ENCODE results near the gene SCYL3.
"Not testable (repeated sequence)": the region's sequence is repeated elsewhere in the genome, so short reads cannot be mapped to it uniquely, and the experiment has no call there.

SCYL3 gene

DNA sequence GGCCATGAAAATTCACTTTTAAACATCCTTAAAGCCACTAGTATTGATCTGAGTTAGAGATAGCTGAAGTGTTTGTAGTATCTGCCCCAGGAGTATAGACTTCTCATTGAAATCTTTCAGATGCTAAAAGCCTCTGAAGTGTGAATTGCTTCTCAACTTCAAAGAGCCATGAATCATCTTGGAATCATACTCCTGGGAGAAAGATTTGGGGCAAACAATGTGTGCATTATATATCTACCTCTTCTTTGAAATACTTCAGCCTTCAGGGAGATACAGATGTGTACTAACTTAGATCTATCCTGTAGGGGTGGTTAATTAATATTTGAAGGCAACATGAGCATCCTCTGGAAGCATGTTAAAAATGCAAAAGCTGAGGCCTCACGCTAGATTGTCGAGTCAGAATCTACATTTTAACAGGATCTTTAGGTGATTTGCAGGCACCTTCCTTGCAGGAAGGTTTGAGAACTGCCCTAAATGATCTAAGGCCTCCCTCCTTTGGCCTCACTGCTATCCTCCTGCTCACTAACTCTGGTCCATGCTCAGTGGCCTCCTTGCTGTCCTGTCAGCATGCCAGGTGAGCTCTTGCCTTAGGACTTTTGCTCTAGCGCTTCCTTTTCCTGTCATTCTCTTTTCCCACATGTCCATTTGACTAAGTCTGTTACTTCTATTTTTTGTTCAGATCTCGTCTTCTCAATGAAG is 6.0 kb upstream of the SCYL3 start:
- DNase-seq = no peak

DNA sequence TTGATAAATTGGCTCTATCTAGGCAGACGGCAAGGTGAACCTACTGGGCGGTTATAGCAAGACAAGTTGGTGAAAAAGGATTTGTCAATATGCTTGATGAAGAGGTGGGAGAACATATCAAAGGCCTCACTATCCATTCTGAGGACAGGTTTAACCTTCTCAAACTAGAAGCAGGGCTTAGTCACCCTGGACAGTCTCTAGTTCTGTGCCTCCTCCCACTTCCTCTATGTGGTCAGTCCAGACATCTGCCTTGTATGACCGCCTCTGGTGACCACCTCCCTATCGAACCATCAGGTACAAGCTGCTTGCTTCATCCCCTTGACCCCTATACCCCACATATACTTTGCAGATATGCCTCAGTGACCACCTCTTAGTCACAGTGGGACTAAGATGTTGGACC is 2.3 kb upstream of the SCYL3 start:
- no peak for DNase-seq

DNA sequence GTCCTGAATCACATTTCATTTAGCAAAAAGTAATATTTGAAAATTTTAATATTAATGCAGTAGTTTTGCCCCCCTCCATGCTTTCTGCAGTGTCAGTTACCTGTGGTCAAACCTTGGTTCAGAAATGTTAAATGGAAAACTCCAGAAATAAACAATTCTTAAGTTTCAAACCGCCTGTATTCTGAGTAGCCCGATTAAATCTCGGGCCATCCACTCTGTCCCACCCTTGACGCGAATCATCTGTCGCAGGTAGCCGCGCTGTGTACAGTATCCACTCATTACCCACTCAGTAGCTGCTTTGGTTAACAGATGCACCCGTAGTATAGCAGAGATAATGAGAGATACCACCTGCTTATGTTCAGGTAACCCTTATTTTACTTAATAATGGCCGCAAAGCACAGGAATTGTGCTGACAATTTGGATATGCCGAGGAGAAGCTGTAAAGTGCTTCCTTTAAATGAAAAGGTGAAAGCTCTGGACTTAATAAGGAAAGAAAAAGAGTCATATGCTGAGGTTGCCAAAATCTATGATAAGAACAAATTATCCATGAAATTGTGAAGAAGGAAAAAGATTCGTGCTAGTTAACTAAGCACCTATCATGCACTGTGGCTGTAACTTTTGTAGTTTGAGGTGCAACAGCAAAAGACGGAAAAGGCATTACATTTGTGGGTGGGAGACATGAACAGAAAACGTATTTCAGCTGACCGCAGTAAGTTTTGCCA is 889 bp upstream of the SCYL3 start:
- no peak for DNase-seq

DNA sequence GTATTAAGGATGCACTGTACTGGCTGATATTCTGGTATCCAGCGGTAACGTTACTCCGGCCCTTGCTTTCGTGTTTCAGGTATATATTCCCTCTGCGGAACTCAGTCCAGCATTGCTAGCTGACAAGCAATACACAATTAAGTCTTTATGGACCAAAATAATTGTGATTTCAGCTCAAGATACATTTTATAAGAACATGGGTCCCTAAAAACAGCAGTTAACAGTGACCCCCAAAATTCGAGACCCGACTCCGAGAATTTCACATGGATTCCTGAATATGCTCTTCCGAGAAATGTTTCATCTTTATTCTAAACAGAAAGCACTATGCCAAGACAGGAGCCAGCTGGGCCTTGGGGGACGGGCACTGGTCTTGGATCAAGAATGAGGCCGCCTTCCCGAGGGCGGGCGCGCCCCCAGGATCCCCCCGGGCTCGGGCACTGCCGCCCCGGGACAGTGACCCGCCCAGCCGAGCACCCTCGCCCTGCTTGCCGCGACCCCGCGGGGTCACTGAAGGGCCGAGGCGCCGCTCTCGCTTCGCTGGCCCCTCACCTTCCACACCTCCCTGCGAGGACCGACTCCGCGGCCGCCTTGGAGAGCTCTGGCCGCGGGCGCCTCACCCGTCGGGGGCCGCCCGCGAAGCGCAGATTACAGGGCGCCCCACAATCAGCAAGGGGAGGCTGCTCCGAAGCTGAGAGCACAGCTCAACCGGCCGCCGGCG is 610 bp downstream of the SCYL3 start:
- DNase-seq = no peak

DNA sequence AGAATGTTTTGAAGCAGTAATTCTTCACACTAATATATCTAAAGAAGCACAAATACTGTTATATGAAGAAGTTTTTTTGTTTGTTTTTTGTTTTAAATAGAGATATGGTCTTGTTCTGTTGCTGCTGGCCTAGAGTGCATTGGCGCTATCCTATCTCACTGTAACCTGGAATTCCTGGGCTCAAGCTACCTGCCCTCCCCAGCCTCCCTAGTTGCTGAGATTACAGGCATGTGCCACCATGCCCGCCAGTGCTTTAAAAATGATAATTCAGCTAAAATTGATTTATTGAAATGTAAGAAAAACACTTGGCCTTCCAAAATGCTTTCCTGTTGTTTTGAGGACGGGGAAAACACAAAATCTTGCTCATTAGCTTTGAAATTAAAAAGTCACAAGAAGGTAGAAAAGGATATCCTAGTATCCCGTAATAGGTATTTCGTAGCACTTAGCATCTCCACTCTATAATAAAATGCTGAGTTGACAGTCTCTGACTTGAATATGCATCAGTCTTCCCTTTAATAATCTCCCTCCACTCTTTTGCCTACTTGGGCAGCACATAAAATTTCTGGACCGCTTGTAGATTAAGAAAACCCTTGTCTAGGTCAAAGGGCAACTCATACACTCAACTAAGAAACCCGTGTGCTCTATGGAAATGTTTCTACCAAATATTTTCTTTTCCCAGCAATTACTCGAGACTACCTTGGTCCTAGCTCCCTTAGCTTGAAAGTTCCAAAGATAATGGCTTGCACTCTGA is 1.3 kb downstream of the SCYL3 start:
- DNase-seq = no peak

DNA sequence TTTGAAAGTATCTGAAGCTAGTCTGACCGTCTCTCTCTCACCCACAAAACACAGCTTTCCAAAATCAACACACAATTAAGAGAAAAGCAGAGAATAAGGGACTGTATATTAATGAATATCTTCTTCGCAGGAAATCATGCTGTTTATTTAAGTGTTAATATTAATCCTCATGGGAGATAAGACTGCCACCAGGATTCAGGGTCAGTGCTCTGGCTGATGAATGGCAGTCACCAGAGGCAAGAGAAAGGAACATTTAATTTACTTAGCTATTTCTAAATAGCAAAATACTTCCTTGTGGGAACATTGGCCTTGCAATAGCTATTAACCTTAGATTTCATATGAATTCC is 2.2 kb downstream of the SCYL3 start:
- no peak for DNase-seq

DNA sequence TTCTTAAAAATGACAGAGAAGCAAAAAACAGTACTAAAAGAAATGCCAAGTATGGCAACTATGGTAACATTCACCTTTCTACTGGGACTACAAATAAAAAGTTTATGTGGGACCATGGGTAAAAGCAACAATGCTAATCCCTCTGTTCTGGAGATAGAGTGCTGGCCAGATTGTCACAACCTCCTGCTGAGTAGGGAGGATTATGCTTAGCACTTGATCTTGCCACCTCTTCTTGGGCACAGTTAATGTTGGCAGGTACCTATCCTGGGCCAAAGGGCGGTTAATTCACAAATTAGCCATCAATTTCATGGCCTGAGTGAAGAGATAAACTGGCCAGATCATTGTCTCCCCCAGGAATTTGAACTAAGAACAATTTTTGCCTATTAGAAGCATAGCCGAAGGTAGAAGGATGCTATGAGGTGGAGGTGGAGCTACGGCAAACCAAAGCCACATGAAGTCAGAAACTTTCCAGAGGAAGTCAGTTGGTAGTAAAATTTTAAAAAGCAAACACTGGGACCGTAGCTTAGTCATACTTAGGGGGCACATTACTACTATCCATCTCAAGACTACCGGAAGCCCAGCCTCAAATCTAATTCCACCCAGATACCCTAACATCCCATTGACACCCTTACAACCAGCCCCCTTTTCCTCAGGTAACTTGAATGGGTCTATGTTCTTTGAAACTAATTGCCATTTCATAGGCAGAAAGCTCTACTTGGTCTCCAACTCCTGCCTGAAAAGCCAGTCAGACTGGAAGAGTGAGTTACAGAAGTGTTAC is 2.7 kb downstream of the SCYL3 start:
- DNase-seq = no peak

DNA sequence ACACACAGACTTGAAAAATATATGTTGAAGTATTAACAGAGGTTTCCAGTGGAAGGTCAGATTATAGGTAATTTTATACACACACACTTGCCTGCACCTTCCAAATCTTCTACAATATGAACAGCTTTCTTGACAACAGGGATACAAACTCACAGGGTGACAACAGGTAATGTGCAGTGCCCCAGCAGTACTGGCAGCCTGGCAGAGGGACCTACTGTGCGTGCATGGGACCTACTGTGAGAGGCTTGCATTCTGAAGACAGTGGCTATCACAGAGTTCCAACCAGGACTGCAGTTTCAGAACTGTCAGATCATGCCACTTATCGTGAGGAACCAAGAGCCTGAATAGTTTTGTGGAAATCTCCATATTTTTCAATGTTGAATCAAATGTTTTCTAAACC is 3.8 kb downstream of the SCYL3 start:
- no peak for DNase-seq

DNA sequence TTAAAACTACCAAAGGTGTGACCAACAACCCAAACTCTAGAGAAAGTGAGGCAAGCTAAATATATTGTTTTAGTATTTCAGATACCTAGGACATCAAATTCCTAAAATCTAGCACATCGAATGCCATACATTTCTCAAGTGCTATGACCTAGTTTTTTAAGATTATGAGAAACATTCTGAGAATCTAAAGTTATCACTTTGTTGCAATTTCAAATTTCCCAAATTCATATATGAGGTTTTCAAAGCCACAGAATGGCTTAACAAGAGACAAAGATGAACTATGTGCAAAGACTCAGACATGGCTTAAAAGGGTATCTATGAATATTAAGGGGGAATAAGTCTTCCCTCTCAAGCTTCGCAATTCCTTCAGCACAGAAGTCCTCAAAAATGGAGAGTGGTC is 6.8 kb downstream of the SCYL3 start:
- no peak for DNase-seq

DNA sequence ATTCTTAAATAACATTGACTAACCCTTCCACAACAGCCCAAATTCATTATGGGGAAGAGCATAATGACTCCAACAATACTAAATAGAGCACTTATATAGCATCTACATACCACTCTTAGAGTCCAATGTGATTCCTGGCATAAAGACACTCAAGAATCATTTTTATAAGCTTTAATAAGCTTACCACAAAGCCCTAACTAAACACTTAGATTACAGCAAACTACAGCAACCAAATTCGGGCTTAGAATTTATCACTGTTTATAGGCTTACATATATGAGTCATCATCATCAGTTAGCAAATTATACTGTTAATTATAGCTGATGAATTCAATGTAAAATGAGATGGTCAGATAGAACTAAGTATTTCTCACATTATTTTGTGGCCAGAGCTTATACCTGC is 7.3 kb downstream of the SCYL3 start:
- no peak for DNase-seq

DNA sequence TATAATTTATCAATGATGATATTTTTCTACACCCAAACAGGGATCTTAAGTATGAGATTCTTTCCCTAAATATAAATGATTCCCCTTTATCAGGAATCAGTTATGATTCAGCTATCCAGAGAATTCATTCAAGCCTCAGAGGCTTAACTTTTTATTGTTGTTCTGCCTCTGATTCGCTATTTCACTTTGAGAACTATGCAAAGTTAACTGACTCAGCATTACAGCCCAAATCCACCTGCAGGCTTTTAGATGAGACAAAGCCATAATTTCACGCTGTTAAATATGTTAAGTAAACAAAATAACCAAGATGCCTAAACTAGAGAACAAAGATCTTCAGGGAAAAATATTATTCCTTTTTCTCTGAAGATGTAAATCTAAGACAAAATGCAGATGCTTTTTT is 8.5 kb downstream of the SCYL3 start:
- no peak for DNase-seq

DNA sequence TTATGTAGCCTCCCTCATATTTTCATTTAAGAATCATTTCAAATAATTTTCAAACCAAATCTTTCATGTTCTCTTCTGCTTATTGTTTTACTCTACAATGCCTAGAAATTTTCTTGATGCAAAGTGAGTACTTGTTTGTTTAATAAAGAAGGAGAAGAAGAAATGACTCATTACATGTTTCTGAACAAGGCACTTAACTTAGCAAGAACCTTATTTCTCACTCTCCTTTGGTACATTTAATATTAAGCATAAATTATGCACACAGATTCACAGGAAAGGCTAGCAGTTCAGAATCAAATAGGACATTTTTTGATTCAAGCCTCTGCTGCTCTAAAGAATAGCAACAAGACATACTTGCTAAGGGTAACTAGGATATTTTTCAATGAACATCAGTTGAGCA is 9.1 kb downstream of the SCYL3 start:
- DNase-seq = no peak

DNA sequence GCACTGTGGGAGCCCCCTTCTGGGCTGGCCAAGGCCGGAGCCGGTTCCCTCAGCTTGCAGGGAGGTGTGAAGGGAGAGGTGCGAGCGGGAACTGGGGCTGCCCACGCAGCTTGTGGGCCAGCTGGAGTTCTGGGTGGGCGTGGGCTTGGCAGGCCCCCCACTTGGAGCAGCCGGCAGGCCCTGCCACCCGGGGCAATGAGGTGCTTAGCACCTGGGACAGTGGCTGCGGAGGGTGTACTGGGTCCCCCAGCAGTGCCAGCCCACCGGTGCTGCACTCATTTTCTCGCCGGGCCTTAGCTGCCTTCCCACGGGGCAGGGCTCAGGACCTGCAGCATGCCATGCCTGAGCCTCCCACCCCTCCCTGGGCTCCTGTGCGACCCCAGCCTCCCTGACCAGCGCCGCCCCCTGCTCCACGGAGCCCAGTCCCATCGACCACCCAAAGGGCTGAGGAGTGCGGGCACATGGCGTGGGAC is 11.6 kb downstream of the SCYL3 start:
- no peak for DNase-seq

DNA sequence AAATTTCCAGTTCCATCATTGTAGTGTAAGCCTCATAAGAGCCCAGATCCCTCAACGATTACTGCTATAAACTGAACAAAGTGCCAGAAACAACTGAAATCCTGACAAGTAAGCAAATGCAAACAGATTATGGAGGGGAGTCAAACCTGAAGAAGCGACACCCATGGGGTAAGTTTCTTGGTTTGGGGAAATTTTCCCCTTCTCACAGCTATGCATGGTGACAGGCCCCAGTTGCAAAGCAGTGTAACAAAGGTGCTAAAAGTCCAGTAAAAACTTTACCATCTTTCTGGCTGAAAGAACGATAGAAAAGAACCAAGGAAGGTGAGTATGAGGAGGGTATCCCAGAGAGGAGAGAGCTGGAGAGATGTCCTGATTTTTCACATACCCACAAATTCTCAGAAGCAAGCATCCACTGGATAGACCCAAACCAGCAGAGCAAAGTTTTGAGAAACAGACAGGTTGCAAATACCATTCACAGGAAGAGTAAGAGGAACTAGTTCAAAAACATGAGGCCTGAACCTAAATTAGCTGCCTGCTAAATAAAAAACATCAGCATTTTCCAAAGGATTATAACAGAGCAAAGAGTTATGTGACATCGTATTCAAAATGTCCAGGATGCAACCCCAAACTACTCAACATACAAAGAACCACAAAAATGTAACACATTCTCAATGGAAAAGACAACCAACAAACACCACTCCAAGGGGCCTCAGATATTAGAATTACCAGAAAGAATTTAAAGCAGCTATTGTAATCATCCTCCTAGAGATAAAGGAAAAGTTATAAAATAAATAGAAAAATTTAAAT is 14.5 kb downstream of the SCYL3 start:
- no peak for DNase-seq

DNA sequence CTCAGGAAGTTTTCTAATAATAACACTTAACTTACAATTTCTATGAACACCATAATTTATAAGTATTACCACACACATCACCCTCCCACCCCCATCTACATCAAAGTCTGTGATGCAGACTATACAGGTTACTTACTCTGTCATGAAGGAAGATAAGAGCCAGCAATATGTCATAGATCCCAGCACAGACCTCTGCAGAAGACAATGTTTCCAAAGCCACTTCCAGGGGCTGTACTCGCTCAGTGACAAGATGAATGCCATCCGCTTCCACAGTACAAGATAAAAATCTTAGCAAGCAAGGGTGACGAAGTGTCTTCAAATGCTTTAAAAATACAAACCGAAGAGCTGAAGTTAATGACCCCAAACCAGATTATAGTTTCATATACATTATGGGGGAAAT is 15.2 kb downstream of the SCYL3 start:
- no peak for DNase-seq

DNA sequence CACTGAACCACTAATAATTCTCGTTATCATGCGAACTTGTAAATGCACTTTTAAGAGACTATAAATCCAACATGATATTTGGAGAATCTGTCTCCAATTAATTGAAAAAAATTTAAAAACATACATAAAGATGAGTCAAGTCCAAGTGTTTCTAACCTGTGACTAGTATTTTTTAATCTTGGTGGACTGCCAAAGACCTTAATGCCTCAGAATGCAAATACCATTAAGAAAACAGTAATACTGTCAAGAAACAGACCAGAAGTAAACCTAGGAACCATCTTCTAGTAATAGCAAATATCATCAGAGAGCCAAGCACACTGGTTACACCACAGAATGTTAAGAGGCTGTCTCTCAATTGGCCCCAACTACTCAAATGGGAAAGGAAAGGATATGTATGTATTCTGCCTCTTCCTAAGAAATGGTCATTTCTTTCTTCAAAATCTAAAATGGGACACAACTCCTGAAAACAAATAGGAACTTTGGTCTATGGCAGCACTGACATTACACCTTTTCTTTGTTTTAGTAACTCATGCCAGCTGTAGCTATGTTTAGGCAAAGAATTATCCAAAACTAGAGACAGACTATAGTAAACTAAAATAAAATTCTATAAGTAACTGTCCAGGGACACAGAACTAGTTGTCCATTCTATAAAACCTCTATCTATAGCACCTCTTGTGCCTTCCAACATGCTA is 15.8 kb downstream of the SCYL3 start:
- no peak for DNase-seq

DNA sequence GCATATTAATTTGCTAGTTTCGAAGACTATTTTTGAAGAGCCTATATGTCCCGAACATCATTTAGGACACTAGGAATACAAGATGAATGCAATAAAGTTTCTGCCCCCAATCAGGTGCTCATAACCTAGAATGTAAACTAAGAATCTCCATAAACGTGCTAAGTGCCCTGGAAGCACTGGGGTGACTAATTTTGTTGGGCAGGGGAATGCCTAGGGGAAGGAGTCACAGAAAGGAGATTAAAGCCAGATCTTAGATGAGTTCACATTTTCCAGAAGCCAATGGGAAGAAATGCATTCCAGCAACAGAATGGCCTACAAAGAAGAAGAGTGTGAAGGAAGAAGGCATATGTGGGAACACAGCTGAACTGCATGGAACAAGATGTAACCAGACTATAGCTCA is 19.5 kb downstream of the SCYL3 start:
- no peak for DNase-seq

DNA sequence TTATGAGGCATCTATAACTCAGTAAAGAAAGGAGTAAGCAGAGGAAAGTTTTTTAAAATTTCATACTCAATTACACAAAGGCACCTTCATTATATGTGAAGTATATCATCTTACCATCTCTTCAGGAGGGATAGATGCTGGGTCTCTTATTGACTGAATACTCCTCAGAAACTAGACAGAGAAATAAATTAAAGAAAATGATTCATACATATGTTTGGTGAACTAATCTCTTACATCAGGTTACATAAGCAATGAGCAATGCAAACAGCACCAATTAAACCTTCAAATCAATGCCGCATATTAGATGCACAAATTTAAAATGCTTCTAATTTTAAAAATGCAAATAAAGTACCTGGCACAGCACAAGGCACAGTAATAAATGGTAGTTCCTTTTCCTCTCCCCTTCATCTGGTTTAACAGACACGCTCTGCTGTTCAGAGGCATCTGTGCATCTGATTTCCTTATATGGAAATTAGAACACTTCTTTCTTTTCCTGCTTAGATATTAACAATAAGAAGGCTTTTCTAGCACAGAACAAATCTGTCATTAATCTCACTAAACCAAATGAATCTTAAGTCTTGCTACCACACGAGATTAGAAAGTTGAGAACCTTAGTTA is 20.0 kb downstream of the SCYL3 start:
- DNase-seq = no peak

DNA sequence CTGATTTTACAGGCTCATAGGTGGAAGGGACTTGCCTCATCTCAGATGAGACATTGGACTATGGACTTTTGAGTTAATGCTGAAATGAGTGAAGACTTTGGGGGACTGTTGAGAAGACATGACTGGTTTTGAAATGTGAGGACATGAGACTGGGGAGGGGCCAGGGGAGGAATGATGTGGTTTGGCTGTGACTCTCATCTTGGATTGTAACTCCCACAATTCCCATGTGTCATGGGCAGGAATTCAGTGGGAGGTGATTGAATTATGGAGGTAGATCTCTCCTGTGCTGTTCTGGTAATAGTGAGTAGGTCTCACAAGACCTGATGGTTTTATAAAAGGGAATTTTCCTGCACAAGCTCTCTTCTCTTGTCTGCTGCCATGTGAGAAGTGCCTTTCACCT is 20.8 kb downstream of the SCYL3 start:
- no peak for DNase-seq

DNA sequence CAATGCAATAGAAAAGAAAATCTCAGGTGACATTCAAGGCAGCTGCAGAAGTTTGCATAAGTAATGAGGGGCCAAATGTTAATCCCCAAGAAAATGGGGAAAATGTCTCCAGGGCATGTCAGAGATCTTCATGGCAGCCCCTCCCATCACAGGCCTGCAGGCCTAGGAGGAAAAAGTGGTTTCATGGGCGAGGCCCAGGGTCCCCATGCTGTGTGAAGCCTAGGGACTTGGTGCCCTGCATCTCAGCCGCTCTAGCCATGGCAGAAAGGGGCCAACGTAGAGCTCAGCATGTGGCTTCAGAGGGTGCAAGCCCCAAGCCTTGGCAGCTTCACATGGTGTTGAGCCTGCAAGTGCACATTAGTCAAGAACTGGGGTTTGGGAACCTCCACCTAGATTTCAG is 21.7 kb downstream of the SCYL3 start:
- DNase-seq = not testable (repeated sequence)

DNA sequence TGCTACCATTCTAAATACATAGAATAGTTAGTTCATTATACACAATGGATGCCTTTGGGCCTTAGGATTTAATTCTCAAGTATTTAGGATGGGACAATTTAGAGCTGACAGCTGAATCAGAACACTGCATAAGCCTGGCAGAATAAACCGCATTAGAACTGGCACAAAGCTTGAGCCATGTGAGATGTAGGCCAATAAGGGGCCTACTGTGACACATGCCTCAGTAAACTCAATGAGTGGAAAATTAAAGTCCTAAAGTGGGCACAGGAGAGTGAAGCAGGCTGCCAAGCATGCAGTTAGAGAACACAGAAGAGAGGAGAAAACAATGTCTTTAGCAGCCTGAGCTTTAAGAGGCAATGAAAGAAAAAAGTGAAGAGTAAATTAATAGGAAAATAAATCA is 24.3 kb downstream of the SCYL3 start:
- no peak for DNase-seq
